ENCODE results near the gene BCAP29. TPM values are rescaled to one million over a fixed set of nuclear protein-coding genes. Genes with fewer than 3 reads are reported as not detected.

Gene BCAP29
- total RNA-seq, 6 experiments from 2014 or later: 70.7 to 92.2 (median 89.0) TPM

- H3K27me3 Mint-ChIP-seq (ENCODE audit: insufficient read depth): no peaks in the 10 kb centered on the region; the same call in none of the 2 replicates
- peaks cover 6% of the 10 kb centered on the region; the same call in 1 of the 2 replicates for H3K36me3 Mint-ChIP-seq (ENCODE audit: low read depth)
- no peaks in the 10 kb centered on the region; the same call in none of the 2 replicates for H3K9me3 Mint-ChIP-seq
- DNase-seq: no peak
- no peak for TF ChIP-seq CTCF (IDR thresholded peaks at IDR 0.05)
- H3K27ac Mint-ChIP-seq: peak overlapping the region; percentile 76; the same call in 1 of the 2 replicates
- H3K4me1 Mint-ChIP-seq (ENCODE audit: low read depth): peaks cover 39% of the 10 kb centered on the region
- H3K4me3 Mint-ChIP-seq: peak overlapping the region; percentile 27
Observed at GRCh38 chr7:107643938-107644308, 63.9 kb downstream of the BCAP29 start.

- DNase-seq: no peak
- Mint-ChIP-seq H3K9me3 (peaks cover 2% of the 10 kb centered on the region), H3K27ac (peak overlapping the region; percentile 76; the same call in 1 of the 2 replicates), H3K27me3 (ENCODE audit: insufficient read depth) (no peaks in the 10 kb centered on the region; the same call in none of the 2 replicates), H3K4me3 (peak overlapping the region; percentile 27), H3K36me3 (ENCODE audit: low read depth) (peaks cover 9% of the 10 kb centered on the region; the same call in 1 of the 2 replicates), H3K4me1 (ENCODE audit: low read depth) (peaks cover 39% of the 10 kb centered on the region)
- no peak for TF ChIP-seq CTCF (IDR thresholded peaks at IDR 0.05)
Observed at GRCh38 chr7:107644309-107644974, 64.4 kb downstream of the BCAP29 start.

GRCh38 chr7:107652642-107653041 lies 72.6 kb downstream of the BCAP29 start:
- Mint-ChIP-seq H3K9me3 (0 out of 2 replicates have a peak, but pooled peaks cover 4% of the 10 kb centered on the region), H3K27me3 (ENCODE audit: insufficient read depth) (no peaks in the 10 kb centered on the region; the same call in 1 of the 2 replicates), H3K36me3 (ENCODE audit: low read depth) (peaks cover 6% of the 10 kb centered on the region; the same call in 1 of the 2 replicates), H3K27ac (no peak overlapping the region), H3K4me3 (no peak overlapping the region), H3K4me1 (ENCODE audit: low read depth) (peaks cover 9% of the 10 kb centered on the region)
- no peak for TF ChIP-seq CTCF (IDR thresholded peaks at IDR 0.05)
- no peak for DNase-seq

- no peak for DNase-seq
- H3K27ac Mint-ChIP-seq: no peak overlapping the region
- H3K4me3 Mint-ChIP-seq: no peak overlapping the region
- no peak for TF ChIP-seq CTCF (IDR thresholded peaks at IDR 0.05)
- H3K27me3 Mint-ChIP-seq (ENCODE audit: insufficient read depth): peaks cover 8% of the 10 kb centered on the region
- no peaks in the 10 kb centered on the region for H3K9me3 Mint-ChIP-seq
- H3K4me1 Mint-ChIP-seq (ENCODE audit: low read depth): peaks cover 31% of the 10 kb centered on the region
- no peaks in the 10 kb centered on the region for H3K36me3 Mint-ChIP-seq (ENCODE audit: low read depth)
Observed at GRCh38 chr7:107658467-107658866, 78.4 kb downstream of the BCAP29 start.

- H3K27me3 Mint-ChIP-seq (ENCODE audit: insufficient read depth): peaks cover 8% of the 10 kb centered on the region
- DNase-seq: peak; percentile 68
- peaks cover 31% of the 10 kb centered on the region for H3K4me1 Mint-ChIP-seq (ENCODE audit: low read depth)
- TF ChIP-seq CTCF (IDR thresholded peaks at IDR 0.05): no peak
- H3K4me3 Mint-ChIP-seq: no peak overlapping the region; the same call in 1 of the 2 replicates
- H3K9me3 Mint-ChIP-seq: no peaks in the 10 kb centered on the region
- peak overlapping the region; percentile 20; the same call in 1 of the 2 replicates for H3K27ac Mint-ChIP-seq
- H3K36me3 Mint-ChIP-seq (ENCODE audit: low read depth): no peaks in the 10 kb centered on the region
Observed at GRCh38 chr7:107659666-107660065, 79.6 kb downstream of the BCAP29 start.
